AG04449 (cell line): Measurements from ENCODE around the gene RAB7B.

Experiments used
- CTCF ChIA-PET: fragments of 350-600 bp; formaldehyde crosslinking; extraction: SDS; loops from one replicate; lab custom pipeline; 2021; ENCODE audit warnings: antibody characterized with exemption; lab: Yijun Ruan, JAX
- POLR2A ChIA-PET: fragments of 400-600, 350-600 bp; formaldehyde crosslinking; extraction: SDS; loops from one replicate; lab custom pipeline; 2020; ENCODE audit warnings: antibody characterized with exemption, inconsistent platforms; lab: Yijun Ruan, JAX
- DNase-seq: peaks from one replicate; pipeline ENCODE4 v3.0.0-alpha.2; 2010; ENCODE audit warnings: low read depth, low spot score
- H3K4me3 ChIP-seq: 2 replicates; pipeline ENCODE4 v1.5.1; 2011; ENCODE audit warnings: low read depth, mild to moderate bottlenecking, control low read depth, low read length
- TF ChIP-seq, protein P1 (sequence below): IDR thresholded peaks from one replicate; pipeline ENCODE4 v1.5.1; 2011; ENCODE audit warnings: mild to moderate bottlenecking, moderate library complexity, low read length, control low read depth, inconsistent platforms; ENCODE audit not compliant: insufficient read depth; ENCODE audit errors: missing control alignments

Gene RAB7B

GRCh38 chr1:206036663-206037455, 33.7 kb upstream of the RAB7B start:
- no peak overlapping the region for H3K4me3 ChIP-seq
- TF ChIP-seq, protein P1, sequence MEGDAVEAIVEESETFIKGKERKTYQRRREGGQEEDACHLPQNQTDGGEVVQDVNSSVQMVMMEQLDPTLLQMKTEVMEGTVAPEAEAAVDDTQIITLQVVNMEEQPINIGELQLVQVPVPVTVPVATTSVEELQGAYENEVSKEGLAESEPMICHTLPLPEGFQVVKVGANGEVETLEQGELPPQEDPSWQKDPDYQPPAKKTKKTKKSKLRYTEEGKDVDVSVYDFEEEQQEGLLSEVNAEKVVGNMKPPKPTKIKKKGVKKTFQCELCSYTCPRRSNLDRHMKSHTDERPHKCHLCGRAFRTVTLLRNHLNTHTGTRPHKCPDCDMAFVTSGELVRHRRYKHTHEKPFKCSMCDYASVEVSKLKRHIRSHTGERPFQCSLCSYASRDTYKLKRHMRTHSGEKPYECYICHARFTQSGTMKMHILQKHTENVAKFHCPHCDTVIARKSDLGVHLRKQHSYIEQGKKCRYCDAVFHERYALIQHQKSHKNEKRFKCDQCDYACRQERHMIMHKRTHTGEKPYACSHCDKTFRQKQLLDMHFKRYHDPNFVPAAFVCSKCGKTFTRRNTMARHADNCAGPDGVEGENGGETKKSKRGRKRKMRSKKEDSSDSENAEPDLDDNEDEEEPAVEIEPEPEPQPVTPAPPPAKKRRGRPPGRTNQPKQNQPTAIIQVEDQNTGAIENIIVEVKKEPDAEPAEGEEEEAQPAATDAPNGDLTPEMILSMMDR: no peak
- ChIA-PET POLR2A (no interaction called here), CTCF (interaction anchor here (0.6 to 1.5 kb wide), 3 partner anchors 59 to 378 kb away, joined by 3 to 5 read pairs (median 3); no protein-coding TSS in a partner anchor)
- DNase-seq: no peak

DNA sequence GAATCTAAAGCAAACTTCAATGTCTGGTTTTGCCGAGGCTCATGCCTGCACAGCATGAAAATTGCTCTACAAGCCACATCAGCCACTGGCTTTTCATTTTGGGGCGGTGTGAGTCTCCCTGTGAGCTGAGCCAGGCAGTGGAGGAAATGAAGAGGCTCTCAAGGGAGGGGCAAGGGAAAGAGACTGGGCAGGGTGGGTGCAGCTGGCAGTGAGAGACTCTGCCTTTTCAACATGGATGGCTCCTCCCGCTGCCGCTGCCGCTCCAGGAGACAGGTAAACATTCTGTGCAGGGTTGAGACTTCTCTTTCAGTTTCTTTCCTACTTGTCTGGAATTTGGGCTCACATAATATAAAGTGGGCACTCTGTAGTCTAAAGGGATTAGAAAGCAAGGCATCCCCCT, 31.8 kb upstream of the RAB7B start:
- CTCF ChIA-PET: interaction anchor here (0.9 to 1.4 kb wide), 5 partner anchors 9 to 76 kb away, joined by 3 to 4 read pairs (median 3); no protein-coding TSS in a partner anchor
- no peak for DNase-seq
- POLR2A ChIA-PET: no interaction called here
- H3K4me3 ChIP-seq: no peak overlapping the region
- TF ChIP-seq, protein P1: no peak

DNA sequence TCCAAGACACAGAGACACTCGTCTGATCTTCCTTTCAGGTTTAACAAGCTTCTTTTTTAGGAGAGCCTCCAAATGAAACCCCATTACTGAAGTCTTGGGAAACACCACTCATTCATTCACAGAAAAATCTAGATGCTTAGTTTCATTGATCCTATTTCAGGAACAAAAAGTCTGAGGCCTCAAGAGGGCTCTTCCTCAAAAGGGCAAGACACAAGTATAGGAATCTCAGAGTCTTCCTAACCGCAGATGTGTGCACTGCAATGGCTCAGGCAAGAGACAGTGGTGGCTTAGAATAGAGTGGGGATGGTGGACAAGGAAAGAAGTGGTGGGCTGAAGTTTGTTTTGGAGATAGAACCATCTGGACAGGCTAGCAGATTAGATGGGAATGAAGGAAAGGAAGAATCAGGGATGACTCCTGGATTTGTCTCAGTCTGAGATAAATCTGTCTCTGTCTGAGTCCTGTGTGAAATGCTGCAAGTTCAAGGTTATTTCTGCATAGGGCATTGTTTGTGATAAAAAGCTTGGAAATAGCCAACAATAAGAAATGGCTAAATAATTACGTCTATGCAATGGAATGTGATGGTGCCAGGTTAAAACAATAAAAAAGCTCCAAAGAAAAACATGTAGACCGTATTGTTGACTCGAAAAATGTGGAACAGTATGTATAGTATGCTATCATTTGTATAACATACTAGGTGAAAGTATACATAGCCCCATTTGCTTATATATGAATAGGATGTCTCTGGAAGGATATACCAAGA, 29.4 kb upstream of the RAB7B start:
- TF ChIP-seq, protein P1: no peak
- ChIA-PET POLR2A (no interaction called here), CTCF (interaction anchor here (0.9 to 6.1 kb wide), 6 partner anchors 7 to 74 kb away, joined by 3 to 121 read pairs (median 14); partner anchors contain the start of gene CTSE)
- no peak overlapping the region for H3K4me3 ChIP-seq
- no peak for DNase-seq

GRCh38 chr1:206030714-206031113, 27.5 kb upstream of the RAB7B start:
- no peak for DNase-seq
- H3K4me3 ChIP-seq: no peak overlapping the region
- ChIA-PET POLR2A (no interaction called here), CTCF (interaction anchor here (0.6 to 6.1 kb wide), 33 partner anchors 9 to 246 kb away, joined by 3 to 121 read pairs (median 5); partner anchors contain the start of gene RAB7B)
- TF ChIP-seq, protein P1: peak; percentile 91

- TF ChIP-seq, protein P1: no peak
- DNase-seq: no peak
- POLR2A ChIA-PET: no interaction called here
- CTCF ChIA-PET: interaction anchor here (0.8 to 6.1 kb wide), 29 partner anchors 8 to 245 kb away, joined by 3 to 121 read pairs (median 5); no protein-coding TSS in a partner anchor
- no peak overlapping the region for H3K4me3 ChIP-seq
These were observed 27.0 kb upstream of the RAB7B start for GRCh38 chr1:206030191-206030590.
